IPS-18c (cell line): Measurements from ENCODE around the gene NCOA3.

Source experiments
- H3K4me3 ChIP-seq: 2 replicates; pipeline ENCODE4 v1.7.0; 2013; ENCODE audit warnings: low read depth, mild to moderate bottlenecking, low read length, moderate library complexity; ENCODE audit not compliant: insufficient read depth
- H3K9me3 ChIP-seq: one replicate; pipeline ENCODE4 v1.6.1; 2013; ENCODE audit warnings: mild to moderate bottlenecking, low read length, moderate library complexity; ENCODE audit not compliant: control insufficient read depth, insufficient read depth

The NCOA3 gene

DNA sequence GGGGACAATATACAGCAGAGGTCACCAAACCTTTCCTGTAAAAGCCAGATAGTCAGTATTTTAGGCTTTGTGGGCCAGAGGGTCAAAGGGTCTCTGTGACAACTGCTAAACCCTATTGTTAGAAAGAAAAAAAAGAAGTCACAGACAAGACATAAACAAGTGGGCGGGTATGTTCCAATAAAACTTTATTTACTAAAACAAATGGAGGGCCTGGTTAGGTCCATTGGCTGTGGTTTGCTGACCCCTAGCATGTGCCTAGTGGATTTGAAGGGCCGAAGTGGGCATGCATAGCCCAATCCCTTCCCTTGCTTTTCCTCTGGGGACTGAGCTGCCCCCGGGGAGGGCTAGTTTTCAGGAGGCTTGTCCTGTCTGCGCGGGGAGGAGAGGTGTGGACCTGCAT, 204.7 kb downstream of the NCOA3 start:
- Histone ChIP-seq H3K4me3 (no peak overlapping the region), H3K9me3 (no peaks in the 10 kb centered on the region)
